K562 (cell line): ENCODE measurements around the gene PIK3CB. TPM values are rescaled to one million over a fixed set of nuclear protein-coding genes. Genes with fewer than 3 reads are reported as not detected.

Experiments used
- ATAC-seq: fragments of 200-7000 bp; cut with Tn5 transposase; 3 replicates; pipeline ENCODE4 v1.9.1; 2020; ENCODE audit warnings: moderate library complexity
- BruUV-seq: library from RNA; stranded (reverse); fragments of 400-500 nt; replicated peaks from 2 replicates; lab custom pipeline; 2021; lab: Mats Ljungman, UMichigan
- CTCF ChIA-PET: fragments of 300-600 bp; formaldehyde crosslinking; extraction: SDS; loops from one replicate; lab custom pipeline; 2021; ENCODE audit warnings: low intra/inter-chr PET ratio; lab: Yijun Ruan, JAX
- POLR2A ChIA-PET: fragments of 300-600, 350-650 bp; sonication (Branson Sonifier 250); formaldehyde crosslinking; extraction: SDS; loops from one replicate; lab custom pipeline; 2021; ENCODE audit warnings: antibody characterized with exemption, inconsistent platforms; lab: Yijun Ruan, JAX
- DNase-seq, 4 experiments: peaks; one replicate each; pipeline versions ENCODE4 v3.0.0 to v3.0.0-alpha.2; 2011 to 2018; ENCODE audit warnings: low spot score in 3 of 4, mixed read lengths in 3 of 4; ENCODE audit errors: extremely low read depth in 1 of 4
- FAIRE-seq: peaks from 2 replicates; lab custom pipeline; 2011; peaks lifted over from hg19 to GRCh38; lab: Jason Lieb, UNC
- H2AFZ ChIP-seq: 2 replicates; pipeline ENCODE4 v1.6.0; 2011; ENCODE audit warnings: low read depth, low read length, control low read depth, inconsistent platforms
- H3K27ac ChIP-seq: fragments of 200-600 bp; 3 replicates; pipeline ENCODE4 v1.8.0; 2011; ENCODE audit warnings: low read depth, mild to moderate bottlenecking, control low read depth, inconsistent platforms, low read length, moderate library complexity, mixed read lengths; ENCODE audit errors: extremely low read depth
- H3K27me3 ChIP-seq, 2 experiments: fragments of 300-600 bp in 1 of 2; 2 replicates in 1 of 2; 3 replicates in 1 of 2; pipeline versions ENCODE4 v1.6.0 to v1.8.0; 2011; ENCODE audit warnings: inconsistent platforms in 2 of 2, low read length in 2 of 2, mild to moderate bottlenecking in 1 of 2, mixed read lengths in 1 of 2, moderate library complexity in 1 of 2; ENCODE audit not compliant: control insufficient read depth in 2 of 2, insufficient read depth in 2 of 2
- H3K36me3 ChIP-seq: fragments of 300-600 bp; 3 replicates; pipeline ENCODE4 v1.8.0; 2011; ENCODE audit warnings: mild to moderate bottlenecking, low read length, inconsistent platforms; ENCODE audit not compliant: control insufficient read depth, insufficient read depth
- H3K4me1 ChIP-seq, 2 experiments: fragments of 200-600 bp in 1 of 2; replicated peaks in 1 of 2; 2 replicates in 1 of 2; 3 replicates in 1 of 2; pipeline versions ENCODE4 v1.5.1 to v1.8.0; 2011; ENCODE audit warnings: inconsistent platforms in 2 of 2, low read length in 2 of 2, mild to moderate bottlenecking in 1 of 2, mixed read lengths in 1 of 2, moderate library complexity in 1 of 2; ENCODE audit not compliant: control insufficient read depth in 2 of 2, insufficient read depth in 2 of 2
- H3K4me2 ChIP-seq: 2 replicates; pipeline ENCODE4 v1.6.1; 2011; ENCODE audit warnings: low read length, control low read depth, inconsistent platforms, mixed read lengths; ENCODE audit not compliant: insufficient read depth
- H3K4me3 ChIP-seq: fragments of 200-600 bp; sonication (generic), shearing (Covaris generic); 2 replicates; pipeline ENCODE4 v1.5.1; 2016; ENCODE audit warnings: control low read depth, inconsistent platforms
- H3K79me2 ChIP-seq: fragments of 200-600 bp; 3 replicates; pipeline ENCODE4 v1.8.0; 2011; ENCODE audit warnings: low read length, inconsistent platforms; ENCODE audit not compliant: control insufficient read depth, insufficient read depth
- H3K9ac ChIP-seq, 2 experiments: 2 replicates each; pipeline versions ENCODE4 v1.6.0 to v1.6.1; 2011; ENCODE audit warnings: low read depth in 2 of 2, low read length in 2 of 2, control low read depth in 1 of 2, inconsistent platforms in 1 of 2, mild to moderate bottlenecking in 1 of 2, mixed read lengths in 1 of 2; ENCODE audit not compliant: insufficient read depth in 1 of 2
- H3K9me1 ChIP-seq: one replicate; pipeline ENCODE4 v1.6.0; 2011; ENCODE audit warnings: inconsistent platforms, mild to moderate bottlenecking, low read length, moderate library complexity; ENCODE audit not compliant: control insufficient read depth, insufficient read depth
- H3K9me3 ChIP-seq: replicated peaks from 2 replicates; pipeline ENCODE4 v1.5.1; 2011; ENCODE audit warnings: low read depth, low read length, inconsistent platforms; ENCODE audit not compliant: control insufficient read depth, insufficient read depth
- H4K20me1 ChIP-seq: replicated peaks from 2 replicates; pipeline ENCODE4 v1.6.1; 2011; ENCODE audit warnings: low read length, inconsistent platforms, mixed read lengths; ENCODE audit not compliant: control insufficient read depth, insufficient read depth
- NFIC ChIP-seq: fragments of 450-650 bp; IDR thresholded peaks from 2 replicates; pipeline ENCODE4 v1.6.1; 2017; ENCODE audit warnings: mild to moderate bottlenecking, inconsistent platforms
- POLR2B ChIP-seq: fragments of 450-650 bp; IDR thresholded peaks from 2 replicates; pipeline ENCODE4 v1.6.1; 2018; ENCODE audit warnings: low read depth; ENCODE audit not compliant: partially characterized antibody
- REST ChIP-seq, 2 experiments: fragments of 450-650 bp; formaldehyde crosslinking in 1 of 2; IDR thresholded peaks; 2 replicates each; pipeline versions ENCODE4 v1.4.0 to v1.6.1; 2014 to 2020; ENCODE audit warnings: mild to moderate bottlenecking in 2 of 2, borderline replicate concordance in 1 of 2, low read depth in 1 of 2
- SPI1 ChIP-seq: IDR thresholded peaks from 2 replicates; pipeline ENCODE4 v1.6.1; 2011; ENCODE audit warnings: low read depth, low read length, control low read depth, borderline replicate concordance
- ZNF655 ChIP-seq: fragments of 250-450 bp; sonication (Bioruptor Pico); IDR thresholded peaks from 2 replicates; pipeline ENCODE4 v1.5.0; 2021
- ZNF668 ChIP-seq: fragments of 250-450 bp; sonication (Bioruptor Pico); IDR thresholded peaks from 2 replicates; pipeline ENCODE4 v1.8.0; 2022; ENCODE audit warnings: mild to moderate bottlenecking, inconsistent platforms
- WGBS: fragments of 100-300 bp; shearing (Covaris generic); methylation state at CpG from one replicate; pipeline ENCODE4 v1.1.6; 2016; ENCODE audit warnings: low coverage, mixed read lengths; ENCODE audit not compliant: insufficient coverage; ENCODE audit errors: missing lambda C conversion rate; 5-methylcytosine and 5-hydroxymethylcytosine counted together
- in situ Hi-C: fragments of 300-500 bp; cut with MboI; formaldehyde crosslinking; loops from 4 replicates; pipeline ENCODE4 v1.15.0; 2018; ENCODE audit warnings: inconsistent platforms, mixed read lengths
- intact Hi-C: fragments of 100-400 bp; cut with micrococcal nuclease; formaldehyde crosslinking; loops from 2 replicates; pipeline ENCODE4 v1.14.2; 2022
- polyA plus RNA-seq, 8 experiments: library from polyadenylated mRNA; depleted of rRNA in 4 of 8; stranded (reverse) in 5 of 8; unstranded in 3 of 8; fragments of >200 nt; fragmentation: Nextera tagmentation in 2 of 8; fragmentation: Illumina TruSeq in 1 of 8; extraction: Ambion mirVana in 2 of 8; extraction: Trizol in 1 of 8; gene quantifications; 2 replicates each; pipeline versions ENCODE4 v1.2.1 to v1.2.3, GENCODE V29; 2011 to 2014; ENCODE audit warnings: inconsistent platforms in 1 of 8, missing spikeins in 1 of 8
- total RNA-seq, 7 experiments: library from RNA; depleted of rRNA in 6 of 7; stranded (reverse); fragments of >200 nt in 6 of 7; fragmentation: Illumina TruSeq in 2 of 7; extraction: Trizol in 2 of 7; gene quantifications; 2 replicates each; pipeline versions ENCODE4 v1.2.1 to v1.2.3, GENCODE V29; 2011 to 2021; ENCODE audit warnings: low replicate concordance in 1 of 7

The PIK3CB gene
- total and polyA plus RNA-seq, 9 of the 15 experiments (the other 6 are each of a cell fraction or from before 2014, with no cell fraction given) = 15.3 to 62.6 (median 28.3) TPM

DNA sequence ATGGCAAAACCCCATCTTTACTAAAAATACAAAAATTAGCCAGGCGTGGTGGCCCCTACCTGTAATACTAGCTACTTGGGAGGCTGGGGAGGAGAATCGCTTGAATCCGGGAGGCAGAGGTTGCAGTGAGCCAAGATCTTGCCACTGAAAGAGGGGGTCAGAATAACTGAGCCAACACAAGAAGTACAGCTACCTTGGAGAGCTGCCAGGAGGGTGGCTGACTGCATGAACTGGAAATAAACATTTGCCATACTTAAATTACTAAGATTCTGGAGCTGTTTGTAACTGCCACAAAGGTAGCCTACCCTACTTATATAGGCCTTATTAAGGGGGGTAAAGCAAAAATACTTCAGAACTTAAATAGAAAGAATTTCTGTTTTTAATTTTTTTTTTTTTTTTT lies 15.4 kb upstream of the PIK3CB start:
- intact Hi-C loops = no loop called here
- H3K9ac ChIP-seq = no peak overlapping the region
- H3K79me2 ChIP-seq = no peaks in the 10 kb centered on the region
- H3K9me3 ChIP-seq = 0 out of 2 replicates have a peak, but pooled peaks cover 4% of the 10 kb centered on the region
- H3K4me2 ChIP-seq = no peak overlapping the region
- in situ Hi-C loops = no loop called here
- ATAC-seq (no peak), FAIRE-seq (no peak), DNase-seq (no peak)
- no peak overlapping the region for H3K4me3 ChIP-seq
- TF ChIP-seq NFIC (peak; percentile 35; the same call in 1 of the 2 replicates), SPI1 (no peak), REST (IDR thresholded peaks at IDR 0.05; ENCODE audit: borderline replicate concordance) (peak; percentile 70), REST (CRISPR knock-in tag; IDR thresholded peaks at IDR 0.05; ENCODE audit: low read depth) (0 out of 2 replicates have a peak, but pooled peaks have one; percentile 21), POLR2B (no peak), ZNF668 (no peak), ZNF655 (CRISPR knock-in tag) (no peak)
- no TSS peak for BruUV-seq
- POLR2A ChIA-PET = interaction anchor here (1.1 kb wide), 1 partner anchor 73 kb away, joined by 3 read pairs; no protein-coding TSS in a partner anchor
- CTCF ChIA-PET = no interaction called here
- no peaks in the 10 kb centered on the region for H3K9me1 ChIP-seq
- H3K27ac ChIP-seq = no peak overlapping the region
- no peaks in the 10 kb centered on the region for H3K27me3 ChIP-seq
- 82% methylated on average over 3 of the region's 3 CpGs for WGBS
- no peak overlapping the region for H2AFZ ChIP-seq
- no peaks in the 10 kb centered on the region for H3K36me3 ChIP-seq
- H3K4me1 ChIP-seq = no peaks in the 10 kb centered on the region; a peak in 1 of 5 replicates
- H4K20me1 ChIP-seq = no peaks in the 10 kb centered on the region
